Measurements from ENCODE around the gene ELMO1. TPM values are rescaled to one million over a fixed set of nuclear protein-coding genes. Genes with fewer than 3 reads are reported as not detected.

ELMO1 gene
- polyA plus RNA-seq, 1 donor (not counting 4 experiments of a cell fraction or from before 2014, with no cell fraction given) = not detected

GRCh38 chr7:37483627-37484026 is 35.0 kb upstream of the ELMO1 start:
- peaks cover 4% of the 10 kb centered on the region for H3K9me3 ChIP-seq (ENCODE audit: control insufficient read depth, low read depth, low read length)
- no peak overlapping the region for H3K4me3 ChIP-seq (ENCODE audit: control insufficient read depth in 2 of 3, extremely low read depth in 1 of 3, insufficient read depth in 2 of 3, low read depth in 1 of 3, low read length in 3 of 3)
- H3K27me3 ChIP-seq (ENCODE audit: control insufficient read depth, extremely low read depth, insufficient read depth, low read length) = no peaks in the 10 kb centered on the region
- H4K20me1 ChIP-seq (ENCODE audit: control insufficient read depth, extremely low read depth, insufficient read depth, low read length) = no peaks in the 10 kb centered on the region
- DNase-seq (ENCODE audit: low read depth, low spot score) (no peak), FAIRE-seq (no peak)
- H3K27ac ChIP-seq (ENCODE audit: control insufficient read depth, insufficient read depth, low read length) = no peak overlapping the region
- H3K4me2 ChIP-seq (ENCODE audit: control insufficient read depth, extremely low read depth, insufficient read depth, low read depth, low read length) = no peak overlapping the region
- dilution Hi-C loops (cut with MboI; ENCODE audit: extremely low pct_ligation_motif_present, low sequenced_read_pairs) = no loop called here
- H3K79me2 ChIP-seq (ENCODE audit: control insufficient read depth, insufficient read depth, low read length) = no peaks in the 10 kb centered on the region
- no peaks in the 10 kb centered on the region for H3K4me1 ChIP-seq (ENCODE audit: control insufficient read depth, extremely low read depth, insufficient read depth, low read length)
- no peak overlapping the region for H2AFZ ChIP-seq (ENCODE audit: control insufficient read depth, low read length)
- no peaks in the 10 kb centered on the region for H3K9me1 ChIP-seq (ENCODE audit: control insufficient read depth, extremely low read depth, insufficient read depth, low read length)
- no peak overlapping the region for H3K9ac ChIP-seq (ENCODE audit: control insufficient read depth, extremely low read depth, insufficient read depth, low read length)
- no peaks in the 10 kb centered on the region for H3K36me3 ChIP-seq (ENCODE audit: control insufficient read depth in 2 of 2, extremely low read depth in 1 of 2, insufficient read depth in 2 of 2, low read length in 2 of 2)
- TF ChIP-seq EZH2 (IDR thresholded peaks at IDR 0.05; ENCODE audit: low read length) (no peak), CTCF (optimal IDR thresholded peaks at IDR 0.05 in 1 of 3, IDR thresholded peaks at IDR 0.05 in 1 of 3, conservative IDR thresholded peaks at IDR 0.05 in 1 of 3; ENCODE audit: extremely low read depth in 1 of 3, insufficient read depth in 2 of 3, low read length in 3 of 3) (no peak)

- FAIRE-seq = no peak
- Histone ChIP-seq H4K20me1 (ENCODE audit: control insufficient read depth, extremely low read depth, insufficient read depth, low read length) (no peaks in the 10 kb centered on the region), H3K9me1 (ENCODE audit: control insufficient read depth, extremely low read depth, insufficient read depth, low read length) (no peaks in the 10 kb centered on the region), H3K27ac (ENCODE audit: control insufficient read depth, insufficient read depth, low read length) (no peak overlapping the region), H3K9ac (ENCODE audit: control insufficient read depth, extremely low read depth, insufficient read depth, low read length) (no peak overlapping the region), H2AFZ (ENCODE audit: control insufficient read depth, low read length) (no peak overlapping the region), H3K4me1 (ENCODE audit: control insufficient read depth, extremely low read depth, insufficient read depth, low read length) (no peaks in the 10 kb centered on the region), H3K79me2 (ENCODE audit: control insufficient read depth, insufficient read depth, low read length) (no peaks in the 10 kb centered on the region), H3K4me2 (ENCODE audit: control insufficient read depth, extremely low read depth, insufficient read depth, low read depth, low read length) (no peak overlapping the region), H3K9me3 (ENCODE audit: control insufficient read depth, low read depth, low read length) (no peaks in the 10 kb centered on the region), H3K27me3 (ENCODE audit: control insufficient read depth, extremely low read depth, insufficient read depth, low read length) (no peaks in the 10 kb centered on the region), H3K36me3 (ENCODE audit: control insufficient read depth in 2 of 2, extremely low read depth in 1 of 2, insufficient read depth in 2 of 2, low read length in 2 of 2) (no peaks in the 10 kb centered on the region), H3K4me3 (ENCODE audit: control insufficient read depth in 2 of 3, extremely low read depth in 1 of 3, insufficient read depth in 2 of 3, low read depth in 1 of 3, low read length in 3 of 3) (no peak overlapping the region)
- no peak for TF ChIP-seq CTCF (optimal IDR thresholded peaks at IDR 0.05 in 1 of 3, IDR thresholded peaks at IDR 0.05 in 1 of 3, conservative IDR thresholded peaks at IDR 0.05 in 1 of 3; ENCODE audit: extremely low read depth in 1 of 3, insufficient read depth in 2 of 3, low read length in 3 of 3)
- no peak for TF ChIP-seq EZH2 (IDR thresholded peaks at IDR 0.05; ENCODE audit: low read length)
- no peak for DNase-seq (ENCODE audit: low read depth, low spot score)
- dilution Hi-C loops (cut with MboI; ENCODE audit: extremely low pct_ligation_motif_present, low sequenced_read_pairs) = no loop called here
These were observed 34.3 kb upstream of the ELMO1 start for GRCh38 chr7:37482953-37483352.

Measured in keratinocyte (primary cell).